Measurements from ENCODE around the gene H1-8. TPM values are rescaled to one million over a fixed set of nuclear protein-coding genes. Genes with fewer than 3 reads are reported as not detected.

Gene H1-8
- total RNA-seq, 1 experiment from 2014 or later: not detected

- no peak for DNase-seq
- Histone ChIP-seq H3K27ac (ENCODE audit: insufficient read length, low read depth, low read length) (no peak overlapping the region), H3K56ac (ENCODE audit: insufficient read length, low read depth, low read length) (no peak overlapping the region), H2AK5ac (ENCODE audit: insufficient read length, low read length) (no peak overlapping the region), H3K14ac (ENCODE audit: insufficient read depth, low read length) (no peak overlapping the region), H3K23ac (ENCODE audit: insufficient read length, low read depth, low read length) (no peak overlapping the region), H3K79me2 (ENCODE audit: insufficient read depth, low read length) (no peaks in the 10 kb centered on the region), H3K18ac (ENCODE audit: insufficient read length, low read depth, low read length) (no peak overlapping the region), H2AFZ (ENCODE audit: low read length) (no peak overlapping the region), H4K5ac (ENCODE audit: insufficient read length, low read depth, low read length) (no peak overlapping the region), H2BK120ac (ENCODE audit: low read depth, low read length, poor library complexity, severe bottlenecking) (no peak overlapping the region), H3K23me2 (ENCODE audit: insufficient read length, low read depth, low read length, poor library complexity, severe bottlenecking) (no peaks in the 10 kb centered on the region), H3T11ph (ENCODE audit: low read length) (no peak overlapping the region), H2BK5ac (ENCODE audit: insufficient read length, low read length) (no peak overlapping the region), H3K9ac (ENCODE audit: extremely low read depth, insufficient read length, low read length) (no peak overlapping the region), H3K4me2 (ENCODE audit: insufficient read depth, insufficient read length, low read length) (no peak overlapping the region), H3K4me1 (ENCODE audit: insufficient read depth, low read length) (peaks cover 15% of the 10 kb centered on the region; the same call in 1 of the 2 replicates), H3K4ac (ENCODE audit: low read depth, low read length) (no peak overlapping the region), H4K8ac (replicated peaks; ENCODE audit: insufficient read length, low read depth, low read length) (no peak overlapping the region), H2BK12ac (ENCODE audit: insufficient read length, low read depth, low read length) (no peak overlapping the region), H2BK15ac (ENCODE audit: low read depth, low read length) (no peak overlapping the region), H3K9me3 (ENCODE audit: control insufficient read depth, low read depth, low read length) (no peaks in the 10 kb centered on the region), H2BK20ac (ENCODE audit: low read depth, low read length, poor library complexity, severe bottlenecking) (no peak overlapping the region), H4K20me1 (ENCODE audit: control insufficient read depth, insufficient read depth, insufficient read length) (no peaks in the 10 kb centered on the region), H3K79me1 (ENCODE audit: insufficient read depth, low read depth, low read length, poor library complexity, severe bottlenecking) (no peaks in the 10 kb centered on the region), H3K27me3 (ENCODE audit: insufficient read depth, low read length) (no peaks in the 10 kb centered on the region), H4K91ac (ENCODE audit: insufficient read length, low read depth, low read length) (no peak overlapping the region)
- peaks cover 39 to 50% of the 10 kb centered on the region in 2 experiments for H3K4me1 Mint-ChIP-seq
- no CpG with 5 or more reads among the region's 20 CpGs for WGBS (ENCODE audit: extremely low coverage, insufficient read length, low lambda C conversion rate)
- no peaks in the 10 kb centered on the region for H3K9me3 Mint-ChIP-seq
- H3K4me3 Mint-ChIP-seq: no peak overlapping the region
- H3K27me3 Mint-ChIP-seq (ENCODE audit: low read depth): peaks cover 8% of the 10 kb centered on the region
- peak overlapping the region in 1 of 3 experiments; percentile 91; a peak in 1 of 7 replicates for H3K27ac Mint-ChIP-seq
- no peaks in the 10 kb centered on the region; a peak in 1 of 7 replicates for H3K36me3 Mint-ChIP-seq (ENCODE audit: insufficient read depth in 1 of 3, low read depth in 3 of 3)
- TF ChIP-seq, protein P1, sequence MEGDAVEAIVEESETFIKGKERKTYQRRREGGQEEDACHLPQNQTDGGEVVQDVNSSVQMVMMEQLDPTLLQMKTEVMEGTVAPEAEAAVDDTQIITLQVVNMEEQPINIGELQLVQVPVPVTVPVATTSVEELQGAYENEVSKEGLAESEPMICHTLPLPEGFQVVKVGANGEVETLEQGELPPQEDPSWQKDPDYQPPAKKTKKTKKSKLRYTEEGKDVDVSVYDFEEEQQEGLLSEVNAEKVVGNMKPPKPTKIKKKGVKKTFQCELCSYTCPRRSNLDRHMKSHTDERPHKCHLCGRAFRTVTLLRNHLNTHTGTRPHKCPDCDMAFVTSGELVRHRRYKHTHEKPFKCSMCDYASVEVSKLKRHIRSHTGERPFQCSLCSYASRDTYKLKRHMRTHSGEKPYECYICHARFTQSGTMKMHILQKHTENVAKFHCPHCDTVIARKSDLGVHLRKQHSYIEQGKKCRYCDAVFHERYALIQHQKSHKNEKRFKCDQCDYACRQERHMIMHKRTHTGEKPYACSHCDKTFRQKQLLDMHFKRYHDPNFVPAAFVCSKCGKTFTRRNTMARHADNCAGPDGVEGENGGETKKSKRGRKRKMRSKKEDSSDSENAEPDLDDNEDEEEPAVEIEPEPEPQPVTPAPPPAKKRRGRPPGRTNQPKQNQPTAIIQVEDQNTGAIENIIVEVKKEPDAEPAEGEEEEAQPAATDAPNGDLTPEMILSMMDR (conservative IDR thresholded peaks at IDR 0.05): no peak
Measured at GRCh38 chr3:129532261-129532660, 10.7 kb upstream of the H1-8 start.

Measured in H9 (cell line).